ENCODE measurements around the gene QARS1.

The QARS1 gene

DNA sequence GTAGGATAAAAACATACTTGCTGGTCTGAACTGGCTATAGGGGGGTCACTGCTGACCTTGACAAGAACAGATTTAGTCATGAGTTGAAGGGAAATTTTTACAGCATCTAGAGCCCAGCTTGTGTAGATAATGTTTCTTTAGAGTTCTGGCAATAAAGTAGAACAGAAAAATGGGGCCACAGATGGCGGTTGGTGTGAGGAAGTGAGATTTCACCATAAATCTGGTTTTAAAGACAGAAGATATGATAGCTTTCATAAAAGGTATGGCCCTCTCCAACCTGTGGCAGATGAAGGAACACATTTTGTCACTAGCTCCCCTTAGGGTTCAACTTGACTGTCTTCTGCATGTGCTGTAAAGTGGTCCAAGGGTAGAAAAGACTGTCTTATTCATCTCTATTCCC lies 51.0 kb downstream of the QARS1 start:
- DNase-seq (ENCODE audit: low read depth in 2 of 2) = no peak
